ENCODE data around the gene ERICH2. TPM values are rescaled to one million over a fixed set of nuclear protein-coding genes. Genes with fewer than 3 reads are reported as not detected.

Gene ERICH2
- total and polyA plus RNA-seq, 8 donors = 0.49 to 3.6 (median 1.2) TPM

- intact Hi-C loops (cut with DNase I) = no loop called here
- 92 to 98% methylated on average over 2 of the region's 2 CpGs for WGBS, 2 donors
- H3K27ac ChIP-seq = no peak overlapping the region
- no peaks in the 10 kb centered on the region for H3K27me3 ChIP-seq
- FAIRE-seq = no peak
- H3K4me3 ChIP-seq = no peak overlapping the region
- no peaks in the 10 kb centered on the region for H3K9me3 ChIP-seq
- ATAC-seq = no peak
- H3K36me3 ChIP-seq = no peaks in the 10 kb centered on the region
- no peak for TF ChIP-seq CTCF (IDR thresholded peaks at IDR 0.05)
- H3K4me1 ChIP-seq = no peaks in the 10 kb centered on the region
- no peak for DNase-seq
Observed at GRCh38 chr2:170806548-170806947, 36.4 kb downstream of the ERICH2 start.

GRCh38 chr2:170812710-170813600, 42.8 kb downstream of the ERICH2 start:
- ATAC-seq (peak; percentile 37 to 59 (median 46)), DNase-seq (peak in 2 of 6 donors; percentile 39 to 47)

GRCh38 chr2:170813611-170814532, 43.7 kb downstream of the ERICH2 start:
- WGBS, 2 donors = 7% methylated on average over 41 of the region's 41 CpGs
- FAIRE-seq (no peak), ATAC-seq (peak in 2 of 4 donors; percentile 21 to 37), DNase-seq (peak in 1 of 6 donors; percentile 26)
- TF ChIP-seq CTCF (IDR thresholded peaks at IDR 0.05) = no peak
- no peaks in the 10 kb centered on the region for H3K36me3 ChIP-seq
- H3K9me3 ChIP-seq = no peaks in the 10 kb centered on the region
- no peak overlapping the region for H3K4me3 ChIP-seq
- H3K27me3 ChIP-seq = peaks cover 5 to 32% (median 15%) of the 10 kb centered on the region in 4 donors
- intact Hi-C loops (cut with DNase I) = loop anchor here (10.0 kb wide), 3 partner anchors 409 to 449 kb away; no protein-coding TSS in a partner anchor
- no peak overlapping the region for H3K27ac ChIP-seq
- peaks cover 3 to 13% (median 12%) of the 10 kb centered on the region in 3 donors for H3K4me1 ChIP-seq

More at GRCh38 chr2:170812710-170813600, 42.8 kb downstream of the ERICH2 start:
- FAIRE-seq = peak; percentile 43
- TF ChIP-seq CTCF (IDR thresholded peaks at IDR 0.05) = peak; percentile 47 to 60 (median 58)
- peaks cover 5 to 28% (median 15%) of the 10 kb centered on the region in 4 donors for H3K27me3 ChIP-seq
- no peak overlapping the region for H3K27ac ChIP-seq
- 3 to 4% methylated on average over 14 of the region's 14 CpGs for WGBS, 2 donors
- no peak overlapping the region for H3K4me3 ChIP-seq
- H3K36me3 ChIP-seq = no peaks in the 10 kb centered on the region
- H3K9me3 ChIP-seq = no peaks in the 10 kb centered on the region
- peaks cover 3 to 6% (median 5%) of the 10 kb centered on the region in 3 donors for H3K4me1 ChIP-seq
- intact Hi-C loops (cut with DNase I) = loop anchor here (10.0 kb wide), 3 partner anchors 408 to 448 kb away; no protein-coding TSS in a partner anchor

- no peak overlapping the region for H3K27ac ChIP-seq
- DNase-seq = no peak
- H3K36me3 ChIP-seq = no peaks in the 10 kb centered on the region
- WGBS, 2 donors = 16 to 18% methylated on average over 31 of the region's 31 CpGs
- intact Hi-C loops (cut with DNase I) = loop anchor here (5.0 to 10.0 kb wide), 4 partner anchors 407 to 450 kb away; no protein-coding TSS in a partner anchor
- no peak for TF ChIP-seq CTCF (IDR thresholded peaks at IDR 0.05)
- no peak for ATAC-seq
- peaks cover 5 to 40% (median 16%) of the 10 kb centered on the region in 4 donors for H3K27me3 ChIP-seq
- H3K4me3 ChIP-seq = no peak overlapping the region
- no peak for FAIRE-seq
- H3K9me3 ChIP-seq = no peaks in the 10 kb centered on the region
- H3K4me1 ChIP-seq = peaks cover 3 to 13% (median 12%) of the 10 kb centered on the region in 3 donors
Observed at GRCh38 chr2:170814533-170815230, 44.5 kb downstream of the ERICH2 start.
